Caco-2 (cell line): ENCODE data around the gene SELENOS. TPM values are rescaled to one million over a fixed set of nuclear protein-coding genes. Genes with fewer than 3 reads are reported as not detected.

Experiments
- BruUV-seq: library from RNA; stranded (reverse); fragments of 400-500 nt; replicated peaks from 2 replicates; lab custom pipeline; 2021; lab: Mats Ljungman, UMichigan
- CTCF ChIA-PET: fragments of 300-600 bp; sonication (Branson Sonifier 250); formaldehyde crosslinking; loops from one replicate; lab custom pipeline; 2022; ENCODE audit warnings: antibody characterized with exemption; lab: Charles Lee
- POLR2A ChIA-PET: fragments of 300-600 bp; sonication (Branson Sonifier 250); formaldehyde crosslinking; loops from one replicate; lab custom pipeline; 2022; ENCODE audit warnings: antibody characterized with exemption; lab: Charles Lee
- DNase-seq, 2 experiments: peaks; one replicate each; pipeline versions ENCODE4 v3.0.0 to v3.0.0-alpha.2; 2020 to 2022
- H3K27me3 ChIP-seq: replicated peaks from 2 replicates; pipeline ENCODE4 v1.6.0; 2011; ENCODE audit warnings: low read length; ENCODE audit not compliant: control insufficient read depth, insufficient read depth
- H3K36me3 ChIP-seq: 2 replicates; pipeline ENCODE4 v1.5.1; 2011; ENCODE audit warnings: low read length; ENCODE audit not compliant: control insufficient read depth, insufficient read depth
- H3K4me1 ChIP-seq: fragments of 250-450 bp; sonication (Bioruptor Pico); 2 replicates; pipeline ENCODE4 v1.5.1; 2020; ENCODE audit warnings: mild to moderate bottlenecking
- H3K4me3 ChIP-seq: 2 replicates; pipeline ENCODE4 v1.5.1; 2011; ENCODE audit warnings: low read depth, mild to moderate bottlenecking, control low read depth, low read length
- H3K9me3 ChIP-seq: fragments of 250-450 bp; sonication (Bioruptor Pico); 2 replicates; pipeline ENCODE4 v1.5.1; 2020; ENCODE audit warnings: mild to moderate bottlenecking, moderate library complexity
- H3K27ac Mint-ChIP-seq: one replicate; pipeline ENCODE4 v1.8.0; 2022; ENCODE audit warnings: mixed read lengths; ENCODE audit not compliant: unreplicated experiment
- H3K27me3 Mint-ChIP-seq: one replicate; pipeline ENCODE4 v1.8.0; 2022; ENCODE audit warnings: mixed read lengths; ENCODE audit not compliant: insufficient read depth, unreplicated experiment
- H3K36me3 Mint-ChIP-seq: one replicate; pipeline ENCODE4 v1.8.0; 2022; ENCODE audit warnings: mild to moderate bottlenecking, mixed read lengths; ENCODE audit not compliant: insufficient read depth, unreplicated experiment
- H3K4me1 Mint-ChIP-seq: one replicate; pipeline ENCODE4 v1.8.0; 2022; ENCODE audit warnings: low read depth, mixed read lengths; ENCODE audit not compliant: unreplicated experiment
- H3K4me3 Mint-ChIP-seq: one replicate; pipeline ENCODE4 v1.8.0; 2022; ENCODE audit warnings: mild to moderate bottlenecking, moderate library complexity, mixed read lengths; ENCODE audit not compliant: unreplicated experiment
- H3K9me3 Mint-ChIP-seq: one replicate; pipeline ENCODE4 v1.8.0; 2022; ENCODE audit warnings: mixed read lengths; ENCODE audit not compliant: unreplicated experiment
- CTCF ChIP-seq, 2 experiments: fragments of 200-600 bp in 1 of 2; IDR thresholded peaks; 1 replicate in 1 of 2; 2 replicates in 1 of 2; pipeline versions ENCODE4 v1.5.1 to v1.8.0; 2011 to 2022; ENCODE audit warnings: antibody characterized with exemption in 1 of 2, control low read depth in 1 of 2, inconsistent platforms in 1 of 2, low read depth in 1 of 2, low read length in 1 of 2, mild to moderate bottlenecking in 1 of 2, moderate library complexity in 1 of 2; ENCODE audit not compliant: insufficient read depth in 1 of 2, severe bottlenecking in 1 of 2, unreplicated experiment in 1 of 2
- intact Hi-C: fragments of 100-400 bp; cut with micrococcal nuclease; formaldehyde crosslinking; loops from one replicate; pipeline ENCODE4 v1.10.0; 2022; ENCODE audit not compliant: unreplicated experiment
- total RNA-seq: library from RNA; stranded (reverse); gene quantifications from 2 replicates; pipeline ENCODE4 v1.2.3, GENCODE V29; 2022

Gene SELENOS
- total RNA-seq, 1 experiment from 2014 or later, result 71.3 TPM

- no peaks in the 10 kb centered on the region for H3K27me3 ChIP-seq
- intact Hi-C loops, result no loop called here
- Mint-ChIP-seq H3K27ac (peak within 1 kb of the TSS; percentile 67), H3K4me1 (peaks cover 8% of the 10 kb centered on the region), H3K9me3 (no peaks in the 10 kb centered on the region), H3K36me3 (peaks cover 1% of the 10 kb centered on the region), H3K4me3 (peak within 1 kb of the TSS; percentile 87), H3K27me3 (no peaks in the 10 kb centered on the region)
- ChIA-PET POLR2A (interaction anchor here (0.6 to 0.7 kb wide), 11 partner anchors 12 to 1306 kb away, joined by 3 to 10 read pairs (median 4); partner anchors contain the start of gene SNRPA1), CTCF (interaction anchor here (0.8 to 0.9 kb wide), 3 partner anchors 8 to 26 kb away, joined by 3 to 6 read pairs (median 4); no protein-coding TSS in a partner anchor)
- no peaks in the 10 kb centered on the region for H3K36me3 ChIP-seq
- H3K9me3 ChIP-seq, result no peaks in the 10 kb centered on the region
- DNase-seq, result peak; percentile 80 to 87
- peak within 1 kb of the TSS; percentile 88 for H3K4me3 ChIP-seq
- BruUV-seq, result TSS peak; percentile 79
- peaks cover 17% of the 10 kb centered on the region for H3K4me1 ChIP-seq
- TF ChIP-seq CTCF (IDR thresholded peaks at IDR 0.05; ENCODE audit: insufficient read depth in 1 of 2, low read depth in 1 of 2, low read length in 1 of 2, severe bottlenecking in 1 of 2, unreplicated experiment in 1 of 2), result no peak
Observed at GRCh38 chr15:101251830-101252820, 25.2 kb downstream of the SELENOS start, which contains the start of gene CHSY1. Gene CHSY1, minus strand, starts transcription at chr15:101252048. Its CDS starts 592 bp downstream, at chr15:101251456.

GRCh38 chr15:101250873-101251829 lies 26.1 kb downstream of the SELENOS start:
- CTCF ChIA-PET, result interaction anchor here (0.6 to 0.9 kb wide), 3 partner anchors 11 to 404 kb away, joined by 3 to 6 read pairs (median 4); no protein-coding TSS in a partner anchor
- Histone ChIP-seq H3K4me1 (peaks cover 17% of the 10 kb centered on the region), H3K36me3 (no peaks in the 10 kb centered on the region), H3K27me3 (no peaks in the 10 kb centered on the region), H3K9me3 (no peaks in the 10 kb centered on the region), H3K4me3 (peak overlapping the region; percentile 88)
- Mint-ChIP-seq H3K27ac (no peak overlapping the region), H3K9me3 (no peaks in the 10 kb centered on the region), H3K36me3 (peaks cover 4% of the 10 kb centered on the region), H3K4me1 (peaks cover 8% of the 10 kb centered on the region), H3K4me3 (peak overlapping the region; percentile 87), H3K27me3 (no peaks in the 10 kb centered on the region)
- no TSS peak for BruUV-seq
- POLR2A ChIA-PET, result interaction anchor here (0.6 kb wide), 2 partner anchors 137 to 1305 kb away, joined by 6 to 10 read pairs; no protein-coding TSS in a partner anchor
- intact Hi-C loops, result no loop called here
- DNase-seq, result peak; percentile 49 to 55
- no peak for TF ChIP-seq CTCF (IDR thresholded peaks at IDR 0.05; ENCODE audit: insufficient read depth in 1 of 2, low read depth in 1 of 2, low read length in 1 of 2, severe bottlenecking in 1 of 2, unreplicated experiment in 1 of 2)
